Motor neuron (in vitro differentiated cells): ENCODE measurements around the gene KRT26. TPM values are rescaled to one million over a fixed set of nuclear protein-coding genes. Genes with fewer than 3 reads are reported as not detected.

Source experiments
- ATAC-seq, 8 experiments: fragments of 200-7000 bp; cut with Tn5 transposase; replicated peaks in 6 of 8; 2 replicates each; pipeline ENCODE4 v1.8.0; 2021; ENCODE audit warnings: mild to moderate bottlenecking in 8 of 8, moderate library complexity in 8 of 8
- H3K27ac ChIP-seq, 2 donors: fragments of 250-450 bp; sonication (Bioruptor Pico); 2 replicates each; pipeline ENCODE4 v1.9.0; 2021; ENCODE audit warnings: antibody characterized with exemption in 2 of 2, mild to moderate bottlenecking in 2 of 2, moderate library complexity in 1 of 2
- H3K4me1 ChIP-seq, 2 donors: fragments of 250-450 bp; sonication (Bioruptor Pico); replicated peaks in 1 of 2; 2 replicates each; pipeline ENCODE4 v1.6.1; 2021; ENCODE audit warnings: antibody characterized with exemption in 2 of 2, mild to moderate bottlenecking in 2 of 2, moderate library complexity in 1 of 2
- H3K4me3 ChIP-seq, 5 donors: fragments of 250-450 bp; sonication (Bioruptor Pico); 2 replicates each; pipeline ENCODE4 v1.9.0; 2021; ENCODE audit warnings: antibody characterized with exemption in 5 of 5, mild to moderate bottlenecking in 5 of 5, moderate library complexity in 4 of 5
- WGBS, 10 experiments: fragments of 450-650 bp; shearing (Covaris generic); methylation state at CpG; one replicate each; pipeline ENCODE4 v1.0.0; 2022; 5-methylcytosine and 5-hydroxymethylcytosine counted together
- in situ Hi-C, 9 experiments: fragments of 400-800 bp; cut with MboI; loops; one replicate each; pipeline ENCODE4 v1.15.0; 2021; ENCODE audit warnings: low sequenced_read_pairs in 9 of 9, low pct_unique_long_range_greater_than_20kb in 2 of 9; ENCODE audit not compliant: unreplicated experiment in 9 of 9
- total RNA-seq, 8 experiments: library from RNA; unstranded; fragments of 300-600 nt; gene quantifications; 2 replicates each; pipeline versions ENCODE4 v1.2.3 to v1.2.4, GENCODE V29; 2022

KRT26 gene
- total RNA-seq, 8 experiments from 2014 or later, result 0.28 TPM; not detected in 7

- no peak overlapping the region for H3K4me3 ChIP-seq
- no peak overlapping the region for H3K27ac ChIP-seq
- ATAC-seq, result no peak
- WGBS, 10 experiments, result 54 to 90% (median 81%) methylated on average over 1 to 3 of the region's 3 CpGs
- H3K4me1 ChIP-seq, result peaks cover 0 to under 1% of the 10 kb centered on the region in 2 donors
- in situ Hi-C loops, result loop anchor here in 4 of 9 experiments (10.0 to 25.0 kb wide), 2 partner anchors 850 to 852 kb away; no protein-coding TSS in a partner anchor
Measured at GRCh38 chr17:40812639-40813038, 40.6 kb upstream of the KRT26 start.

GRCh38 chr17:40810494-40810893, 38.5 kb upstream of the KRT26 start:
- ATAC-seq, result no peak
- no peak overlapping the region for H3K4me3 ChIP-seq
- WGBS, 10 experiments, result 0 to 97% (median 62%) methylated on average over 1 to 6 of the region's 6 CpGs
- in situ Hi-C loops, result loop anchor here in 4 of 9 experiments (10.0 to 25.0 kb wide), 2 partner anchors 852 to 854 kb away; no protein-coding TSS in a partner anchor
- H3K4me1 ChIP-seq, result no peaks in the 10 kb centered on the region
- no peak overlapping the region for H3K27ac ChIP-seq

GRCh38 chr17:40809721-40810421, 37.9 kb upstream of the KRT26 start:
- in situ Hi-C loops, result loop anchor here in 5 of 9 experiments (10.0 to 25.0 kb wide), 2 partner anchors 852 to 855 kb away; no protein-coding TSS in a partner anchor
- ATAC-seq, result no peak
- no peaks in the 10 kb centered on the region for H3K4me1 ChIP-seq
- no peak overlapping the region for H3K27ac ChIP-seq
- 33 to 100% (median 79%) methylated on average over 1 to 2 of the region's 2 CpGs; no CpG with 5 or more reads in 3 of the 10 experiments for WGBS, 10 experiments
- no peak overlapping the region for H3K4me3 ChIP-seq

GRCh38 chr17:40806131-40806530, 34.1 kb upstream of the KRT26 start:
- in situ Hi-C loops, result loop anchor here in 4 of 9 experiments (10.0 to 25.0 kb wide), 2 partner anchors 856 to 859 kb away; no protein-coding TSS in a partner anchor
- Histone ChIP-seq H3K4me1 (no peaks in the 10 kb centered on the region), H3K27ac (no peak overlapping the region), H3K4me3 (no peak overlapping the region)
- ATAC-seq, result no peak
- WGBS, 10 experiments, result 11 to 87% (median 50%) methylated on average over 1 to 3 of the region's 3 CpGs; no CpG with 5 or more reads in 2 of the 10 experiments

- peak; percentile 87 to 97 (median 94) for ATAC-seq
- WGBS, 10 experiments, result 0 to 26% (median 16%) methylated on average over 2 to 13 of the region's 13 CpGs; no CpG with 5 or more reads in 1 of the 10 experiments
- Histone ChIP-seq H3K4me1 (no peaks in the 10 kb centered on the region), H3K27ac (no peak overlapping the region), H3K4me3 (no peak overlapping the region)
- in situ Hi-C loops, result loop anchor here in 4 of 9 experiments (10.0 to 25.0 kb wide), 2 partner anchors 859 to 861 kb away; no protein-coding TSS in a partner anchor
Measured at GRCh38 chr17:40803617-40804082, 31.6 kb upstream of the KRT26 start.

GRCh38 chr17:40801157-40801556, 29.2 kb upstream of the KRT26 start:
- ATAC-seq, result no peak
- no peaks in the 10 kb centered on the region for H3K4me1 ChIP-seq
- 25 to 79% (median 56%) methylated on average over 1 to 2 of the region's 2 CpGs for WGBS, 10 experiments
- no peak overlapping the region for H3K27ac ChIP-seq
- no peak overlapping the region for H3K4me3 ChIP-seq
- in situ Hi-C loops, result loop anchor here in 4 of 9 experiments (10.0 to 25.0 kb wide), 2 partner anchors 861 to 864 kb away; no protein-coding TSS in a partner anchor

GRCh38 chr17:40800381-40800780, 28.4 kb upstream of the KRT26 start:
- Histone ChIP-seq H3K27ac (no peak overlapping the region), H3K4me3 (no peak overlapping the region), H3K4me1 (no peaks in the 10 kb centered on the region)
- in situ Hi-C loops, result loop anchor here in 4 of 9 experiments (10.0 to 25.0 kb wide), 2 partner anchors 862 to 864 kb away; no protein-coding TSS in a partner anchor
- WGBS, 10 experiments, result 0 to 83% (median 44%) methylated on average over 1 of the region's 1 CpG; no CpG with 5 or more reads in 3 of the 10 experiments
- ATAC-seq, result no peak

GRCh38 chr17:40799859-40800258, 27.9 kb upstream of the KRT26 start, which contains the start of gene KRT28:
KRT28 (minus strand) TSS chr17:40799959; CDS start chr17:40799893, 66 bp downstream.
- Histone ChIP-seq H3K4me1 (no peaks in the 10 kb centered on the region), H3K4me3 (no peak within 1 kb of the TSS), H3K27ac (no peak within 1 kb of the TSS)
- 0 to 62% (median 48%) methylated on average over 1 to 3 of the region's 3 CpGs; no CpG with 5 or more reads in 1 of the 10 experiments for WGBS, 10 experiments
- no peak for ATAC-seq
- in situ Hi-C loops, result loop anchor here in 7 of 9 experiments (10.0 to 25.0 kb wide), 4 partner anchors 185 to 865 kb away; no protein-coding TSS in a partner anchor

GRCh38 chr17:40796846-40797245, 24.8 kb upstream of the KRT26 start:
- H3K4me3 ChIP-seq, result no peak overlapping the region
- in situ Hi-C loops, result loop anchor here in 3 of 9 experiments (10.0 to 25.0 kb wide), 2 partner anchors 182 to 185 kb away; no protein-coding TSS in a partner anchor
- no peaks in the 10 kb centered on the region for H3K4me1 ChIP-seq
- WGBS, 10 experiments, result 71 to 100% (median 93%) methylated on average over 1 to 18 of the region's 27 CpGs; no CpG with 5 or more reads in 1 of the 10 experiments
- H3K27ac ChIP-seq, result no peak overlapping the region
- ATAC-seq, result no peak

- Histone ChIP-seq H3K4me1 (no peaks in the 10 kb centered on the region), H3K4me3 (no peak overlapping the region), H3K27ac (no peak overlapping the region)
- ATAC-seq, result peak in 1 of 8 experiments; percentile 47
- in situ Hi-C loops, result loop anchor here in 3 of 9 experiments (10.0 to 25.0 kb wide), 2 partner anchors 180 to 183 kb away; no protein-coding TSS in a partner anchor
- WGBS, 10 experiments, result 12 to 93% (median 73%) methylated on average over 1 to 10 of the region's 10 CpGs; no CpG with 5 or more reads in 1 of the 10 experiments
Measured at GRCh38 chr17:40795019-40795667, 23.1 kb upstream of the KRT26 start.

- no peak overlapping the region for H3K27ac ChIP-seq
- no peak overlapping the region for H3K4me3 ChIP-seq
- no peaks in the 10 kb centered on the region for H3K4me1 ChIP-seq
- in situ Hi-C loops, result loop anchor here in 3 of 9 experiments (10.0 to 25.0 kb wide), 2 partner anchors 180 to 182 kb away; no protein-coding TSS in a partner anchor
- ATAC-seq, result no peak
- WGBS, 10 experiments, result 81 to 100% (median 90%) methylated on average over 1 to 2 of the region's 2 CpGs; no CpG with 5 or more reads in 1 of the 10 experiments
Measured at GRCh38 chr17:40794466-40794865, 22.5 kb upstream of the KRT26 start.

- in situ Hi-C loops, result loop anchor here in 3 of 9 experiments (10.0 to 25.0 kb wide), 2 partner anchors 179 to 182 kb away; no protein-coding TSS in a partner anchor
- no peak for ATAC-seq
- Histone ChIP-seq H3K4me1 (no peaks in the 10 kb centered on the region), H3K4me3 (no peak overlapping the region), H3K27ac (no peak overlapping the region)
- 13 to 100% (median 49%) methylated on average over 1 to 10 of the region's 10 CpGs for WGBS, 10 experiments
Measured at GRCh38 chr17:40793832-40794231, 21.8 kb upstream of the KRT26 start.
